ENCODE results near the gene ADCY5.

ADCY5 gene

DNA sequence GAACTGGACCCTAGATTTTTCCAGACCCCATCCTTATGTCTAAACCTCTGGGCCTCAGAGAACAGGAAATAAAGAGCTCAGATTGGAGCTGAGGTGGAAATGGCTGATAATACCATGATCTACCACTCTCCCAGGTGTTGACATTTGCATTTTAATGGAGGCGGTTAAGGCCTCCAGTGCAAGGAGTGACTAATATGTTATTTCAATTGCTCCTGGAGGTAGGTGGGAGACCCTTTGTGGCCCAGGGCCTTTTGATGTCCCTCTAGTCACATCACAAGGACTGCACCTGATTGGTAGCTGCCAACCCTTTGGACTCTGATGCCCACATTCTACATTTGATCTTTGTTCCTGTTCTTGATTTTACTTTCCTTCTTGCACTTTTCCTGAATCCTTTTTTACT lies 9.0 kb upstream of the ADCY5 start:
- no peak for DNase-seq

DNA sequence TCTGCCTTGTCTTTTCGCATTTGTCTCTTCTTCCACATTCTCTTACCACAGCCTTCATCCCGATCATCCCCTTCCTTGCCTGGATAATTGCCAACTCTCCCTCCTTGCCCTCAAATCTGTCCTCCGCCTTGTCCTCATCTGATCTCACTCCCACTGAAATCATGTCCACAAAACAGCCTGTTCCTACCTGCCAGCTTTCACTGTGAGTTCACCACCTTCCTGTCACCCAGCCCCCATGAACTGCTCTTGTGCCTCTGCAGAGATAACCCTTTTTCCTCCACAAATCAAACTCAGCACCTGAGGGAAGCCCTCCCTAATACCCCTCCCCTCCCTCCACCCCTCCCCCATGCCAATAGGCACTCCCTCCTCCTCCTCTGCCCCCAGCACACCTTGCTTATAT lies 4.8 kb upstream of the ADCY5 start:
- DNase-seq: no peak

DNA sequence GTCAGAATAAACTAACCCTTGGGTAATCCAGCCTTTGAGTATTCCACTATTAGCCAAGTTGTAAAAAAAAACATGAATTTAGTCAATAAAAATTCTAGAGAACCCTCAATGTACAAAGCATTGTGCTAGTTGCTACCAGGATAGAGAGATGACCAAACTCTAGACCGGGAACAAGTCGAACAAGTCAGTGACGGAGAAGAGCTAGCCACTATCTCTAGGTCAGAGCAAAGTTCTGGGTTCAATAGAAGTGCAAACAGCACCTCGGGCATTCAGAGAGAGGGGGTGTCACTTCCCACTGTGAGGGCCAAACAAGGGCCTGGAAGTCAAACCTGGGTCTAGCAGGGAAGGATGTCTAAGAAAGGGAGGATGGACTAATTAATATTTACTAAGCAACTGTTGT lies 2.3 kb upstream of the ADCY5 start:
- no peak for DNase-seq

DNA sequence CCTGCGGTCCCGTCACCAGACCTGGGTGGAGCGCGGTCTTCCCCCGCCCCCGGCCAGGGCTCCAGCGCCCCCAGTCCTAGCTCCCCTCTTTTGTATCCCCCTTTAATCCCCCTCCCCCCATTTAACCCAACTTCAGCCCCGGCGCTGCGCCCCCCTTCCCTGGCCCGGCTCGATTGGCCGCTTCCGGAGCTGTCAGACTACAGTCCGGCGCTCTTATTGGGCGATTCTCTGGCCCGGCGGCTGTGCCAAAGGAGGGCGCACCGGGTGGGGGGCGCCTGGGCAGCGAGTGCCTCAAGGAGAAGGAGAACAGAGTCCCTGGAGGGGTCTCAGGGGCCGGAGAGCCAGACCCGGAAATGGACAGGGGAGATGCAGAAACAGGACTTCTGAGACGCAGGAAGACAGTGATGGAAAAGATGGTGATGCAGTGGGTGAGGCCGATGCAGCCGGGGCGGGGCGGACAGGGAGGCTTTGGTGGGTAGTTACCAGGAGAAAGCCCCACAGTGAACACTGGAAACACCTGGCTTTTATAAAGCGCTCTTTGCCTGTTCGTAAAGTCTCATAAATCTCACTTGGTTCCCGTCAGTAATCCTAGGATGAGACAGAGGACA lies 1.2 kb upstream of the ADCY5 start:
- DNase-seq: no peak

DNA sequence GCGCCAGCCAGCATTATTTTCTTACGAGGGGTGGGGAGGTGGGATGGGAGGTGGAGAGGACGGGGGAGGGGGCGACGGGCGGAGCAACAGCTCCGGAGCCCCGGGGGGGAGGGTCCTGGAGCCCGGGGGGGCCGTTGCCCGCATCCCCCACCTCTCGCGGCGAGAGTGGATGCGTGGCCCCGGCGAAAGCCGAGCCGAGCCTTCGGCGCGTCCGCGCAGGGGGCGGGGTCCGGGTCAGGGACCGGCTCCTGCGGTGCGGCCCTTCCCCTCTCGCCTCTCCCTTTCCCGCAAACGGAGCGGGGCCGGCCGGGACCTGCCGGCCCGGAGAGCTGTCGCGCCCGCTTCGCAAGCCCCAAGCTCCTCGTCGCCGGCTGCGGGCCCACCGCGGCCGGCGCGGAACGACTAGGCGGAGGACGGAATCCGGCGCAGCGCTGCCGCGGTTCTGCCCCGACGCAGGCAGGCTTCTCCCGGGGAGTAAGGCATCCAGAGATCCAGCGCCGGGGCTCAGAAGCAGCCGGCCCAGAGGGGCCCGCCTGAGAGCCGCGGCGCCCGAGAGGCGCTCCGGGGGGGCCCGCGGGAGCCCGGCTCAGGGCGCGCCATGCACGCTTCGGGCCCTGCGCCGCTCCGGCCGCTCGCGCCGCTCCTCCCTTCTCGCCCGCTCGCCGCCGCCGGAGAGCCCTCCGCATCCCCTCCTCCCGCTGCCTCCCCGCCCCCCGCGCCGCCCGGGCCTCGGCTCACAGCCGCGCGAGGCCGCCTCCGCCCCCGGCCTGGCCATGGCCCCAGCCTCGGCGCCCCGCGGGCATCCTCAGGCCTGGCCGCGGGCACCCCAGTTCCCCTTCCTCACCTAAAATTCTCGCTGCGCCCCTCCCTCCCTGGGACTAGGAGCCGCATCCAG lies 459 bp upstream of the ADCY5 start:
- DNase-seq: no peak

DNA sequence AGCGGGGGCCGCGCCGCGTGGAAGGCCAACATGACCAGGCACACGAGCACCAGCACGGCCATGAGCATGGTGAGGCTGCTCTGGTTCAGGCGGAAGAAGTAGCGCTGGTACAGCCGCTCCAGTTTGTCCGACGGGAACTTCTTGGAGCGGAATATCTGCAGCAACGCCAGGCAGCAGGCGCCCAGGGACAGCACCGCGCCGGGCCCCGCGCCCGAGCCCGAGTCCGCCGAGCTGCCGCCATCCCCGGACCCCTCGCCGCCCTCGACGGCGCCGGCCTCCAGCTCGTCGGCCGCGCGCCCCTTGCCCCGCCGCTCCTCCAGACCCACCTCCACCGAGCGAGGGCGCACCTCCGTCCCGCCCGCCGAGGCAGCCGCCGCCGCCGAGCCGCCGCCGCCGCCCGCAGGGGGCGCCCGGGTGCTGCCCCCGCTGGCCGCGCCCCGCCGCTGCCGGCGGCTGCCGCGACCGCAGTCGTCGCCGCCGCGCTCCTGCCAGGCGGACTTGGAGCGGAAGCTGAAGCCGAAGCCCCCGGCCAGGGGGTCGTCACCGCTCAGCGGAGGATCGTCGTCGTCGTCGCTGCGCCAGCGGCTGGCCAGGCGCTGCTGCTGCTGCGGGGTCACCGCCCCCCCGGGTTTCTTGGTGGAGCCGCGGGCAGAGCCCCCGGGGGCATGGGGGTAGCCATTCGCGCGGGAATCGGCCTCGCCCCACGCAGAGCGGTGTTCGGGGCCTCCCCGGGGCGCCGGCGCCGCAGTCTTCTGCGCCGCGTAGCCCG lies 957 bp downstream of the ADCY5 start:
- DNase-seq: no peak

DNA sequence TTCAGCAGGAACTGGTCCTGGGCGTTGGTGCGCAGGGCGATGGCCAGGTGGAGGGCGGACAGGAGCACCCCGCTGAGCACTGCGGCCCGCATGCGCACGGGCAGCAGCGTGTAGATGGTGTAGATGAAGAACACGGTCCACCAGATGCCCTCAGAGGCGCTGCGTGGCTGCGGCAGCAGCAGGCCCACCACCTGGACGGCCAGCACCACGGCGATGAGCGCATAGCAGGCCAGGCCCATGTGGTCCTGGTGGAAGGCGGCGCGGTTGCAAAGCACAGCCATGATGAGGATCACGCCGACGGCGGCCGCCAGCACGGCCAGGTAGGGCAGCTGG lies 1.5 kb downstream of the ADCY5 start:
- DNase-seq: no peak

DNA sequence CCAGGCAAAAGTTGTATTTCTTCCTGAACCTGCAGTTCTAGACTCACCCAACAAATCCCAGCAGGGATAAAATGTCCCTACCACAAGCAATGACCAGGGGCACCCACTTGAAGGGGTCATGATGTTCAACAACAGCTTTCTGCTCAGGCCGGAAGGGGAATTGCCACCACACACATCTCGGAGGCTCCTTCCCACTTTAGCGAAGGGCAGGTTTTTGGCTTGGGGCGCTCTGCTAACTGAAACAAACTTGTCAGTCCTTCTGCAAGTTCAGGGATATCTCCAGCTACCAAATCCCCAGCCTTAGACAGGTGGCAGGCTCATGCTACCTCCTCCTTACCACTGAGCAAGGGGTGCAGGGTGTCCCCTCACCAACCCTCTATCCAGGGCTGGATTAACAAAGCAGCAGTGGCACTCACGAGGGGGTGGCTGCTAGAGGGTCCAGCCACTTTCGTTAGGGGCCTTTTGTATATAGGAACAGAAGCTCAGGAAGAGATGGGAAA lies 2.2 kb downstream of the ADCY5 start:
- DNase-seq: no peak

DNA sequence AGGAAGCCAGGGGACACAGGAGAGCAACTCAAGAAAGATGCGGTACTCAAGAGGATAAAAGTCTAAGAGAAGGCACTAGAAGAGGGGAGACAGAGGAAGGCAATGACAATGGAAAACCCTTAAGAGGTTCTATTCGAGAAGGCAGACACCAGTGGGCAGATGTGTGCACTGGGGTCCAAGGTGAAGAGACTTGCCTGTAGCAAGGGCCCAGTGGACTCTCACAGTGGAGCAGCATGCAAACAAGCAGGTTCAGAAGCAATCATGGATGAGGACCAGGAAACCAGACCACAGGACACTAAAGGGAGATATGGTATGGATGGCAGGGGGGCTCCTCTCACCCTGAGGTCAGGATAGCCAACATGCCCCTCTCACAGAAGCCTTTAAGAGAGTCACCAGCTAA lies 2.7 kb downstream of the ADCY5 start:
- DNase-seq: no peak

DNA sequence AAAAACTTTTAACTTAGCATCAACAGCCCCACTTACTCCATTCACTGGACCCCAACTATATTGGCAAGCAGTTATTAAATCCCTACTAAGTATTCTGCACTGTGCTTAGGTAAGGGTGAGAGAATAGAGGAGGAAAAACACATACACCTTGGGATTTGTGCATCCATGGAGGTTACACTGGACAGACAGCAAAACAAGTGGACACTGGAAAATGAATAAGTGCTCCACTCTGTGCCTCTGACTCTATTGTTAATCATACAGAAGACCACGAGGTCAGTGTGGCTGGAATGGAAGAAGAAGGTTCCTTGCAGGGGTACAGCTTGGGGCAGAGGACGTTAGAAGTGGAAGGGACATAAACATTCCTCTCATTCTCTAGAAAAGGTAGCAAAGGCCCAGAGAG lies 3.2 kb downstream of the ADCY5 start:
- no peak for DNase-seq

DNA sequence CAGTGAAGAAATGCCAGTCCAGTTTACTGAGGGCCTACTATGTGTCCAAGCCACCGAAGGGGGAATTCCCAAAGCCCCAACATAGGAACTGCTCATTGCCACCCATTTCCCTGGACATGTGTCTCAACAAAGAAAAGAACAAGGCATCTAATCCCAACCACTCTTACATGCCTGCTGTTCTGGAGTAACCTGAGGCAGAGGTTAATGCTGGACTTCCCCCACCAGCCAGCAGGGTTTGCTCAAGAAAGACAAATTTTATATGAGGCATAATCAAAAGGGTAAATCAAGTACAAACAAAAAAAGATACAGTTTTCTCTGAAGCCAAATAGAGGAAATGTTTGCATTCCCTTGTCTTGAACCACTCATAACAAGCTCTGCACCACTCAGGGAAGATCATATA lies 4.1 kb downstream of the ADCY5 start:
- DNase-seq: no peak

DNA sequence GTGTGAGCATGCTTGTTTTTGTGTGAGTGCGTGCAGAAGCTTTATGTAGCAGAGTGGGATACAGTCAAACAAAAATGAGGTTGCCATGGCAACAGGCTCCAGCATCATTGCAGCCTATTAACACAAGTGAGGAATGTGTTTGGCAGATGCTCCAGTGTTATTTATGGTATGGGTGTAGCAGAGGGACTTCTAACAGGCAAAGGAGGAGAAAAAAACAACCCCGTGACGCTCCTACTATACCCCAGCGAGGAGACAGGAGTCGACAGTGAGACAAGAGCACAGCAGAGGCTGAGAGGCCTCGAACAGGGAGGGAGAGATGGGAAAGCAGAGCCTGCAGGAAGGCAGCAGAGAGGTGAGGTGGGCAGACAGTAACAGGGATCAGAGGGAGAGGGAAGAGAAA lies 4.9 kb downstream of the ADCY5 start:
- no peak for DNase-seq

DNA sequence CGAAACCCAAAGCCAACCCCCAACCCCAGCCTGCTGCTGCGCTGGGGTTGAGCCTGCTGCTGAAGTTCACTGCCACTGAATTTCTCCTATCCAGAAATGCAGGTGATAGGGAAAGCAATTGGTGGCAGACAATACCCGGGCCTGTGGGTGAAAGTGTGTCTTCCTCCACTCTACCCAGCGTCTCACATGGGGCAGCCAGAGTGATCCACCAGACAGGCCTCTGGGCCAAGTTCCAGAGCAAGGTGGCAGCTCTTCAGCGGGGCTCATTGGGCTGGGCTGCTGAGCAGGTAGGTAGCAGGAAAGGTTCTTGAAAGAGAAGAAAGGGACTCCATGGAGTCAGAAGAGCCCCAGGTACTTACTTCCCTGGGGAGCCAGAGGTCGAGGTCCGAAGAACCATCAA lies 6.0 kb downstream of the ADCY5 start:
- no peak for DNase-seq

DNA sequence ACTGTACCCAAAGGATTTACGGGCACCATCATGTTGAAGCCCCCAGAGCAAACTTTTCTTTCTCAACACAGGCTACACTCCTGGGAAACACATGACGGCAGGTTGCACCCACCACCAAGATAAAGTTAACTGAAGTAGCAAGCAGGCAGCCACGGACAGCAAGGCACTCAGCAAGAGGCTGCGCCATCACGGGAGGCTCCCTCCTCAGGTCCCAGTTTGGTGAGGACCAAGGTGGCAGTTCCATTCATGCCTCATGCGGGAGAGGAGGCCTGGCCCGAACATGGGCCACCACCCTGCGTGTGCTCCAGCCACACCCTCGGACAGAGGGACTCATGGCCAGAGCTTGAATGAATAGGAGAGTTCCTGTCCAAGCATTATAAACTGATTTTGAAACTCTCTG lies 6.8 kb downstream of the ADCY5 start:
- DNase-seq: no peak

DNA sequence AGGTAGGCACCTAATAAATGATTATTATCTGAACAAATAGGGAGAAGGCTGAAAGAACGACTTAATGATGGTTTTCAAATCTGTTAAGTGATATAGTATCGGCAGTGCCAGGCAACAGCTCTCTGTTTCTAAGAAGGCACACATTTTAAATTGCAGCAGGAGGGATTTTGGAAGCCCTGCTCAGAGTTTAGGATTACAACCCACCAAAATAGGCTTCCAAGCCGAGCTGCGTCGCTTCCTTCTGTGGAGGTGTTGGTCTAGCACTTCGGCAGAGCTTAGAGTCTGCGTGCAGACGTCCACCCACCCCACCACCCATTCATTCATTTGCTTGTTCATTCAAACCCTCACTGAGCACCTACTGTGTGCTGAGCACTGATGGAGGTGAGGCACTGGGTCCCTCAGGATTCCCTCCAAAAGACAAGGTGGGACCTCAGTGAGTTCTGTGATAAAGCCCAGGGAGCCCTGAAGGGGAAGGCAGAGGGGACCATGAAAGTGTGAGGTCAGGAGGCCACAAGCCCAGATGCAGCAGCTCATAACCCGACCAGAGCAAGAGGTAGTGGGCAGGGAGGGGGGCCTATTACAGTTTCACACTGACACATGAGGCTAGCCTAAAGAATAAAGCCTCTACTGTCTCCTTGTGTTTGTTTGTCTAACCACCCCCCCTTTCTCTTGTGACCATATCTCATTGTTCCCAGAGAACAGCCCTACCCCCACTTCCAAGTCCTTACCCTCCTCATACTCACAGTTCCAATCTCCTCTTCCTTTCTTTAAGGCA lies 8.9 kb downstream of the ADCY5 start:
- DNase-seq: no peak

DNA sequence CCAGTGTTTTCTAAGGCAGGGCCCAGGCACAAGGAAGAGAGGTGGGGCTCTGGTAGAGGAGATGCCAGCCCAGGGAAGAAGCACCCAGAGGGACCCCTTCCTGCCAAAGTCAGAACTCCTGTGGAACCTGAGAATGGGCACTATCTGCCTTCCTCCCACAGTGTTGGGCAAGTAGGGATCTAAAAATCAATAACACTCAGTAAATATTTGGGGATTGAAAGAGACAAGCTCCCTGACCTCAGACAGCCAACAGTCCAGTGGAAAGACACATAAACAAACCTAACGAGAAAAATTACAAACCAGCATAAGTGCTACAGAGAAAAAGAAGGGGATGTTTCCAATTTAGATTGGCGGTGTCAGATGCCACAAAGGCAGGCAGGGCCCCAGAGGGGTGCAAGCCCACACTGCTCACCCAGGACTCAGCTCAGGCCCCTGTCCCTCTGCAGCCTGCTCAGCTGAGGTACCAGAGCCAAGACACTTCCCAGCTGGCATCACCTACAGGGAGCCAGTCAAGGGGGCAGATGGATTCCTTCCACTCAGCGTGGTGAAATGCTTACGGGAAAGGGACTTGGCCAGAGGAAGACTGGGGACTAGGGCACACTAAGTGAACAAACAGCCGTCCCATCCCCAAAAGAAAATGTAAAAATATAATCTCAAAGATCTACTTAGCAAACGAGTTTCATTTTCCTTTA lies 15.9 kb downstream of the ADCY5 start:
- DNase-seq: no peak

DNA sequence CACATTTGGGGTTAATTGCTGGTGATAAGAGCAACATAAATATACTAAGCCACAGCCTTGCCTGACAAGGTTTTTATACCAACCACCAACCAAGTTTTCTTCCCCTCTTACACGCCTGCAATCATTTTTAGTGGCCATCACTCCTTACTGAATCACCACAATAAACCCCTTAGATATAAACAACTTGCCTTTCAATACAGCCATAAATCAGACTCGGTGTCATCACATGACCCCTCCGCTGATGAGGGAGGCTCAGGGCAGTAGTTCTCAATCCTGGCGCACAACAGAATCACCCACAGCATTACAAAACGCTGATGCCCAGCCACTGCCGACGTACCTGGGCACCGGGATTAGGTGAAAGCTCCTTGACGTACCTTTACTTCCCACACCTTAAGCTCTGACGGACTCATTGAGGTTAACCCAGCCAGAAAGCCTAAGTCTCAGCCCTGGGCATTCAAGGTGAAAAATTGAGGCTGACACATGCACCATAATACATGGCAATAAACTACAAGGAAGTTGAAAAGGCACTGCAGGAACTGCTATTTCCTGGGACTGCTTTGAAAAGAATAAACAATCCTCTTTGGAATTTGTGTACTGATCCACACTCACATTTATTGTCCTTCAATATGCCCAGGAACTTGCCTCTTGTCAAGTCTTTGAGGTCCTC lies 17.1 kb downstream of the ADCY5 start:
- DNase-seq: no peak

DNA sequence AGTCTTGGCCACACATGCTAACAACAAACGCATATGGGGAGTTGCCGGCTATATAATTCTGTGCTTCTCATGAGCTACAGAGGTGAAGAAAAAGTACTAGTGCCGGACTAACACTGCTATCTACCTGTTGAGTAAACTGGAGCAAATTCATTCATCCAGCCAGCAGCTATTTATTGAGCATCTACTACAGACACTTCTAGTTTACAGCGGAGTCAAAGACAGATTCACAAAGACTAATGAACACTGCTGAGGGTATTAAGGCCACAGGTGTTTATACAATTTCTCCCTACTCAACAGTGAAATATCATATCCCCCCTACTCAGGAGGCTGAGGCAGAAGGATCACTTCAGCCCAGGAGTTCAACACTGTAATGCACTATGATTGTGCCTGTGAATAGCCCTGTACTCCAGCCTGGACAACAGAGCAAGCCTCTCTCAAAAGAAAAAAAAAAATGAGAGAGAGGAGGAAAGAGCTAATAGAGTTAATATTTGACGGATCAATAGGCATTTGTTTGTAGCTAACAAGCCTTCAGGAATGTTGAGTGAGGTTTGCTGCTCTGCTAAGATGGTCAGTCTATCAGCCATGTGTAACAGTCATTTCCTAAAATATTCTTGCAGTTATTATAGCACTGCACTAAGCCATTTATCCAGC lies 17.8 kb downstream of the ADCY5 start:
- DNase-seq: no peak

DNA sequence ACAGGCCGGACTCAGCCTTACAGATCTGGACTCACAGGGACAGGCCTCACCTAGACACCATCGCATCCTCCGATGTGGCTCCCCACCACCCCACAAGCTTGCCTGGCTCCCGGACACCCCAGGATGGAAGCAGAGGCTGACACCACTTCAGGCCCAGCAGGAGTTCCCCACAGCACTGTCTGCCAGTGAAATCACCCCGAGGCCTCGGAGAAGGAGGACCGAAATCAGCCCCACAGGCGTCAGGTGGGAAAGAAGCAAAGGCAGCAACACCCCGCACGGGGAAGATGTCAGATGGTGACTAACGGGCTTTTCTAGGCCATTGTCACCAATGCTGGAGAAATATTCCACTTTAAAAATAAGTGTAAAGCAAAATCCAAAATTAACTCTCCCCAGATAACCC lies 18.6 kb downstream of the ADCY5 start:
- DNase-seq: no peak

DNA sequence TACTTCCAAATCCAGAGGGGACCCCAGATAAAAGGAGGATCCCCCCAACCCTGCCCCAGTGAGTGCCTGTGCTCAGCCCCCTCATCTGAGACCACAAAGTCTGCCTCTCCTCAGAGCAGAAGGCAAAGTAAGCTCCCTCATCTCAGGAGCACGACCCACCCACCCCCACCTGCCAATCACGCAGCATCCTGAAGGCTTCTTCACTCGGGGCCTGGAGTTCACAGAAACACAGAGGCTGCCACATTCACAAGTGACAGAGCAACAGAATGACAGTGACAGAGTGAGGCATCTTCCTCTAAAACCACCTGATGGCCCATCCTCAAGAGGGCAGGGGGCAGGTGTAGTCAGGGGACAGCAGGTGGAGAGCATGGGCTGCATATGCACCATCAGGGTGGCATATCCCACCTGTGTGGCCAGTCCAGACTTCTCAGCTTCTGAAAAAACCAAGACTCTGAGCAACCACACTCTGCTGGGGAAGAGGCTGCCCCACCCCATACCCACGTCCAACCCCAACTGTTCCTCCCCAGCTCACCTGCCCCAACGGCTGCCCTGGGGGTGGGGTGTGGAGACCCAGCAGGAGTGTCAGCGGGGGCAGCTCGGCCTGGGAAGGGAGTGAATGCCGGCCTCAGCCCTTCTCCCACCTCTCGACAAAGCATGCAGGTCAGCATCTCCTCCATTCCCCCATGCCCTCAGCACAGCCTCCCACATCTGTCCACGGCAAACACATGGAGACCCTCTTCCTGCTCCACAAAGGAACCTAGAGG lies 19.3 kb downstream of the ADCY5 start:
- DNase-seq: no peak

Measured in NCI-H187 treated with DMSO at 0.1 percent for 48 hours (cell line).